Osteoblast (primary cell): Measurements from ENCODE around the gene ARHGAP18. TPM values are rescaled to one million over a fixed set of nuclear protein-coding genes. Genes with fewer than 3 reads are reported as not detected.

Experiments
- DNase-seq: peaks from one replicate; pipeline ENCODE4 v3.0.0; 2011; ENCODE audit warnings: low spot score, mixed read lengths; ENCODE audit not compliant: insufficient read length; ENCODE audit errors: missing footprints
- H2AFZ ChIP-seq: 2 replicates; pipeline ENCODE4 v1.6.0; 2011; ENCODE audit warnings: mild to moderate bottlenecking, low read length
- H3K27ac ChIP-seq: 2 replicates; pipeline ENCODE4 v1.5.1; 2011; ENCODE audit warnings: mild to moderate bottlenecking, low read depth, low read length, moderate library complexity
- H3K27me3 ChIP-seq: 2 replicates; pipeline ENCODE4 v1.6.0; 2012; ENCODE audit warnings: mild to moderate bottlenecking, control low read depth, inconsistent platforms, low read length, moderate library complexity; ENCODE audit not compliant: insufficient read depth
- H3K36me3 ChIP-seq: 2 replicates; pipeline ENCODE4 v1.5.1; 2011; ENCODE audit warnings: mild to moderate bottlenecking, low read length, control low read depth, moderate library complexity; ENCODE audit not compliant: insufficient read depth
- H3K4me1 ChIP-seq: 2 replicates; pipeline ENCODE4 v1.5.1; 2011; ENCODE audit warnings: mild to moderate bottlenecking, low read length, control low read depth, moderate library complexity; ENCODE audit not compliant: insufficient read depth
- H3K4me2 ChIP-seq: 2 replicates; pipeline ENCODE4 v1.6.0; 2011; ENCODE audit warnings: mild to moderate bottlenecking, low read length; ENCODE audit not compliant: insufficient read depth
- H3K4me3 ChIP-seq: fragments of 200-600 bp; sonication (generic); 3 replicates; pipeline ENCODE4 v1.5.1; 2012; ENCODE audit warnings: mild to moderate bottlenecking, low read length, inconsistent platforms; ENCODE audit not compliant: insufficient read depth
- H3K79me2 ChIP-seq: 2 replicates; pipeline ENCODE4 v1.6.0; 2012; ENCODE audit warnings: mild to moderate bottlenecking, low read length, control low read depth, inconsistent platforms; ENCODE audit not compliant: insufficient read depth
- H3K9me3 ChIP-seq: 2 replicates; pipeline ENCODE4 v1.5.1; 2011; ENCODE audit warnings: low read depth, low read length, control low read depth
- H4K20me1 ChIP-seq: 2 replicates; pipeline ENCODE4 v1.6.0; 2012; ENCODE audit warnings: mild to moderate bottlenecking, low read length, control low read depth; ENCODE audit not compliant: insufficient read depth
- CTCF ChIP-seq: IDR thresholded peaks from 2 replicates; pipeline ENCODE4 v1.5.1; 2011; ENCODE audit warnings: mild to moderate bottlenecking, low read depth, low read length, moderate library complexity; ENCODE audit errors: extremely low read depth
- total RNA-seq: library from RNA; depleted of rRNA; stranded (reverse); fragments of >200 nt; gene quantifications from 2 replicates; pipeline ENCODE4 v1.2.3, GENCODE V29; 2012

ARHGAP18 gene
- total RNA-seq, 1 donor, result 21.0 TPM

- H3K36me3 ChIP-seq, result peaks cover 7% of the 10 kb centered on the region
- no peaks in the 10 kb centered on the region for H3K9me3 ChIP-seq
- no peak for TF ChIP-seq CTCF
- no peak overlapping the region for H3K4me2 ChIP-seq
- H3K4me1 ChIP-seq, result no peaks in the 10 kb centered on the region
- H4K20me1 ChIP-seq, result no peaks in the 10 kb centered on the region
- DNase-seq, result no peak
- no peak overlapping the region for H3K4me3 ChIP-seq
- no peak overlapping the region for H3K27ac ChIP-seq
- no peak overlapping the region for H2AFZ ChIP-seq
- H3K27me3 ChIP-seq, result no peaks in the 10 kb centered on the region
- H3K79me2 ChIP-seq, result no peaks in the 10 kb centered on the region
Observed at GRCh38 chr6:129534926-129535325, 175.1 kb downstream of the ARHGAP18 start.

Other genes with a start within 250 kb of the ARHGAP18 start
- gene TMEM244, start 151.1 kb upstream of the ARHGAP18 start, total RNA-seq, result not detected in 2 replicates